Hepatocyte (in vitro differentiated cells): Measurements from ENCODE around the gene PGM2L1.

ENCODE experiments used
- CTCF ChIP-seq: fragments of 200-600 bp; sonication (generic); IDR thresholded peaks from 2 replicates; pipeline ENCODE4 v1.5.1; 2016; ENCODE audit warnings: antibody characterized with exemption, mild to moderate bottlenecking; ENCODE audit not compliant: poor library complexity
- EZH2 ChIP-seq: fragments of 200-600 bp; sonication (generic); IDR thresholded peaks from 2 replicates; pipeline ENCODE4 v1.6.1; 2016; ENCODE audit warnings: antibody characterized with exemption, mild to moderate bottlenecking, borderline replicate concordance

- TF ChIP-seq CTCF (no peak), EZH2 (no peak)
Measured at GRCh38 chr11:74437441-74438042, 39.3 kb upstream of the PGM2L1 start.
